HEK293 (cell line): ENCODE results near the gene RTN1.

Source experiments
- CTCF ChIA-PET: fragments of 350-600 bp; formaldehyde crosslinking; extraction: SDS; loops from one replicate; lab custom pipeline; 2021; ENCODE audit warnings: antibody characterized with exemption; lab: Yijun Ruan, JAX
- POLR2A ChIA-PET: fragments of 300-600 bp; formaldehyde crosslinking; extraction: SDS; loops from one replicate; lab custom pipeline; 2020; ENCODE audit warnings: antibody characterized with exemption, inconsistent platforms; lab: Yijun Ruan, JAX
- H3K27ac ChIP-seq: fragments of 200-500 bp; sonication (Bioruptor generic); 2 replicates; pipeline ENCODE4 v1.5.1; 2014; ENCODE audit warnings: low read depth, low read length, control low read depth, inconsistent platforms; ENCODE audit errors: extremely low read depth
- H3K36me3 ChIP-seq, 2 experiments: fragments of 200-500 bp in 1 of 2; sonication (Bioruptor generic) in 1 of 2; 1 replicate in 1 of 2; 2 replicates in 1 of 2; pipeline ENCODE4 v1.5.1; 2014 to 2017; ENCODE audit warnings: inconsistent platforms in 2 of 2, low read length in 2 of 2; ENCODE audit not compliant: control insufficient read depth in 2 of 2, insufficient read depth in 1 of 2
- H3K4me1 ChIP-seq: fragments of 200-500 bp; sonication (Bioruptor generic); 2 replicates; pipeline ENCODE4 v1.5.1; 2014; ENCODE audit warnings: mild to moderate bottlenecking, low read length, inconsistent platforms; ENCODE audit not compliant: control insufficient read depth, insufficient read depth
- H3K4me3 ChIP-seq: 2 replicates; pipeline ENCODE4 v1.5.1; 2011; ENCODE audit warnings: low read depth, mild to moderate bottlenecking, control low read depth, low read length, moderate library complexity
- H3K9me3 ChIP-seq: fragments of 200-500 bp; sonication (Bioruptor generic); 2 replicates; pipeline ENCODE4 v1.5.1; 2014; ENCODE audit warnings: low read depth, low read length, inconsistent platforms; ENCODE audit not compliant: control insufficient read depth, insufficient read depth
- FEZF1 ChIP-seq: fragments of 450-650 bp; formaldehyde crosslinking; IDR thresholded peaks from 2 replicates; pipeline ENCODE4 v1.5.1; 2016; ENCODE audit warnings: missing biosample characterization, missing genetic modification characterization
- GLIS1 ChIP-seq: fragments of 450-650 bp; formaldehyde crosslinking; IDR thresholded peaks from 2 replicates; pipeline ENCODE4 v1.5.1; 2016; ENCODE audit warnings: missing biosample characterization, missing genetic modification characterization
- KLF9 ChIP-seq: fragments of 450-650 bp; formaldehyde crosslinking; IDR thresholded peaks from 2 replicates; pipeline ENCODE4 v1.5.1; 2016; ENCODE audit warnings: missing biosample characterization, missing genetic modification characterization, low read depth
- ZBTB21 ChIP-seq: fragments of 450-650 bp; formaldehyde crosslinking; IDR thresholded peaks from 2 replicates; pipeline ENCODE4 v1.5.1; 2017; ENCODE audit warnings: missing biosample characterization, missing genetic modification characterization
- ZFHX2 ChIP-seq: fragments of 450-650 bp; formaldehyde crosslinking; conservative IDR thresholded peaks from 2 replicates; pipeline ENCODE4 v1.5.1; 2016; ENCODE audit warnings: missing biosample characterization, missing genetic modification characterization
- ZFP3 ChIP-seq: fragments of 450-650 bp; formaldehyde crosslinking; IDR thresholded peaks from 2 replicates; pipeline ENCODE4 v1.5.1; 2016; ENCODE audit warnings: low read depth, missing biosample characterization, missing genetic modification characterization
- ZFP37 ChIP-seq: fragments of 450-650 bp; formaldehyde crosslinking; IDR thresholded peaks from 2 replicates; pipeline ENCODE4 v1.5.1; 2016; ENCODE audit warnings: missing biosample characterization, missing genetic modification characterization
- ZNF10 ChIP-seq: fragments of 450-650 bp; formaldehyde crosslinking; IDR thresholded peaks from 2 replicates; pipeline ENCODE4 v1.5.1; 2017; ENCODE audit warnings: missing biosample characterization, missing genetic modification characterization
- ZNF114 ChIP-seq: fragments of 450-650 bp; formaldehyde crosslinking; IDR thresholded peaks from 2 replicates; pipeline ENCODE4 v1.5.0; 2017; ENCODE audit warnings: missing biosample characterization, missing genetic modification characterization
- ZNF132 ChIP-seq: fragments of 450-650 bp; formaldehyde crosslinking; IDR thresholded peaks from 2 replicates; pipeline ENCODE4 v1.5.1; 2017; ENCODE audit warnings: missing biosample characterization, missing genetic modification characterization, borderline replicate concordance
- ZNF133 ChIP-seq: fragments of 450-650 bp; formaldehyde crosslinking; IDR thresholded peaks from 2 replicates; pipeline ENCODE4 v1.5.1; 2016; ENCODE audit warnings: missing biosample characterization, missing genetic modification characterization
- ZNF138 ChIP-seq: fragments of 450-650 bp; formaldehyde crosslinking; IDR thresholded peaks from 2 replicates; pipeline ENCODE4 v1.5.1; 2016; ENCODE audit warnings: missing biosample characterization, missing genetic modification characterization, borderline replicate concordance
- ZNF140 ChIP-seq: fragments of 450-650 bp; formaldehyde crosslinking; IDR thresholded peaks from 2 replicates; pipeline ENCODE4 v1.5.1; 2016; ENCODE audit warnings: missing biosample characterization, missing genetic modification characterization
- ZNF174 ChIP-seq: fragments of 450-650 bp; formaldehyde crosslinking; IDR thresholded peaks from 2 replicates; pipeline ENCODE4 v1.5.0; 2017; ENCODE audit warnings: missing biosample characterization, mild to moderate bottlenecking, missing genetic modification characterization
- ZNF274 ChIP-seq, 2 experiments: fragments of 200-500 bp in 1 of 2; fragments of 450-650 bp in 1 of 2; sonication (Bioruptor generic) in 1 of 2; formaldehyde crosslinking in 1 of 2; IDR thresholded peaks; 2 replicates each; pipeline versions ENCODE4 v1.5.1 to v1.6.1; 2014 to 2016; ENCODE audit warnings: borderline replicate concordance in 1 of 2, inconsistent platforms in 1 of 2, low read length in 1 of 2, missing biosample characterization in 1 of 2, missing genetic modification characterization in 1 of 2
- ZNF394 ChIP-seq: fragments of 450-650 bp; formaldehyde crosslinking; IDR thresholded peaks from 2 replicates; pipeline ENCODE4 v1.5.1; 2016; ENCODE audit warnings: missing biosample characterization, missing genetic modification characterization, mild to moderate bottlenecking, moderate library complexity, borderline replicate concordance
- ZNF529 ChIP-seq: fragments of 450-650 bp; formaldehyde crosslinking; IDR thresholded peaks from 2 replicates; pipeline ENCODE4 v1.5.1; 2017; ENCODE audit warnings: missing genetic modification characterization, missing biosample characterization; ENCODE audit not compliant: insufficient replicate concordance
- ZNF558 ChIP-seq: fragments of 450-650 bp; formaldehyde crosslinking; IDR thresholded peaks from 2 replicates; pipeline ENCODE4 v1.5.1; 2016; ENCODE audit warnings: missing biosample characterization, missing genetic modification characterization
- ZNF621 ChIP-seq: fragments of 450-650 bp; formaldehyde crosslinking; IDR thresholded peaks from 2 replicates; pipeline ENCODE4 v1.5.1; 2017; ENCODE audit warnings: missing biosample characterization, missing genetic modification characterization
- ZNF654 ChIP-seq: fragments of 450-650 bp; formaldehyde crosslinking; IDR thresholded peaks from 2 replicates; pipeline ENCODE4 v1.5.1; 2016; ENCODE audit warnings: low read depth, missing biosample characterization, missing genetic modification characterization
- ZNF707 ChIP-seq: fragments of 450-650 bp; formaldehyde crosslinking; IDR thresholded peaks from 2 replicates; pipeline ENCODE4 v1.5.1; 2016; ENCODE audit warnings: missing biosample characterization, missing genetic modification characterization
- ZNF777 ChIP-seq: fragments of 450-650 bp; formaldehyde crosslinking; IDR thresholded peaks from 2 replicates; pipeline ENCODE4 v1.5.1; 2017; ENCODE audit warnings: missing biosample characterization, missing genetic modification characterization, borderline replicate concordance
- ZSCAN16 ChIP-seq: fragments of 450-650 bp; formaldehyde crosslinking; IDR thresholded peaks from 2 replicates; pipeline ENCODE4 v1.5.1; 2016; ENCODE audit warnings: missing biosample characterization, missing genetic modification characterization
- TF ChIP-seq, protein P1 (sequence below): fragments of 450-650 bp; formaldehyde crosslinking; IDR thresholded peaks from 2 replicates; pipeline ENCODE4; 2016; ENCODE audit warnings: missing biosample characterization, missing genetic modification characterization
- TF ChIP-seq, protein P2 (sequence below): fragments of 450-650 bp; formaldehyde crosslinking; IDR thresholded peaks from 2 replicates; pipeline ENCODE4 v1.5.1; 2017; ENCODE audit warnings: missing biosample characterization, missing genetic modification characterization
- TF ChIP-seq, protein P3 (sequence below): fragments of 450-650 bp; IDR thresholded peaks from 2 replicates; pipeline ENCODE4 v1.5.1; 2018; ENCODE audit warnings: missing biosample characterization, missing genetic modification characterization
- TF ChIP-seq, protein P4 (sequence below): fragments of 450-650 bp; formaldehyde crosslinking; IDR thresholded peaks from 2 replicates; pipeline ENCODE4 v1.5.1; 2016; ENCODE audit warnings: missing biosample characterization, missing genetic modification characterization, borderline replicate concordance
- TF ChIP-seq, protein P5 (sequence below): fragments of 450-650 bp; formaldehyde crosslinking; IDR thresholded peaks from 2 replicates; pipeline ENCODE4 v1.5.1; 2016; ENCODE audit warnings: missing biosample characterization, missing genetic modification characterization

The RTN1 gene

DNA sequence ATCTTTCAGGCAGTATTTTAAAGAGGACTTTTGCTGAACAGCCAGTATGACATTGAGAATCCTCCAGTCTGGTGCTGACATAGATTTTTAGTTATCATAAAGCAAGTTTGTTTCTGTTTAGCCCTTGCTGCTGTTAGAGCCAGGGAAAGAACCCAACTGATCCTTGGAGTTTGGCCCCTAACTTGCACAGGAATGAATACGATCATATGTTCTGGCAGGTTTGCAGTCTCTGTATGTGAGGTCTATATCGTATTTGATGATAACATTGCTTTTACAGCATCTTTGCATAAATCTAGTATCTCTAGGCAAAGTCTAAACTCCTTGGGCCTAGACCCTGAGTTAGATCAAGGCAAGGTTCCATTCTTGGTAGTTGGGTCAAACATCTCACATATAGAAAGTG lies 289.7 kb downstream of the RTN1 start:
- peaks cover 4% of the 10 kb centered on the region for H3K4me1 ChIP-seq

DNA sequence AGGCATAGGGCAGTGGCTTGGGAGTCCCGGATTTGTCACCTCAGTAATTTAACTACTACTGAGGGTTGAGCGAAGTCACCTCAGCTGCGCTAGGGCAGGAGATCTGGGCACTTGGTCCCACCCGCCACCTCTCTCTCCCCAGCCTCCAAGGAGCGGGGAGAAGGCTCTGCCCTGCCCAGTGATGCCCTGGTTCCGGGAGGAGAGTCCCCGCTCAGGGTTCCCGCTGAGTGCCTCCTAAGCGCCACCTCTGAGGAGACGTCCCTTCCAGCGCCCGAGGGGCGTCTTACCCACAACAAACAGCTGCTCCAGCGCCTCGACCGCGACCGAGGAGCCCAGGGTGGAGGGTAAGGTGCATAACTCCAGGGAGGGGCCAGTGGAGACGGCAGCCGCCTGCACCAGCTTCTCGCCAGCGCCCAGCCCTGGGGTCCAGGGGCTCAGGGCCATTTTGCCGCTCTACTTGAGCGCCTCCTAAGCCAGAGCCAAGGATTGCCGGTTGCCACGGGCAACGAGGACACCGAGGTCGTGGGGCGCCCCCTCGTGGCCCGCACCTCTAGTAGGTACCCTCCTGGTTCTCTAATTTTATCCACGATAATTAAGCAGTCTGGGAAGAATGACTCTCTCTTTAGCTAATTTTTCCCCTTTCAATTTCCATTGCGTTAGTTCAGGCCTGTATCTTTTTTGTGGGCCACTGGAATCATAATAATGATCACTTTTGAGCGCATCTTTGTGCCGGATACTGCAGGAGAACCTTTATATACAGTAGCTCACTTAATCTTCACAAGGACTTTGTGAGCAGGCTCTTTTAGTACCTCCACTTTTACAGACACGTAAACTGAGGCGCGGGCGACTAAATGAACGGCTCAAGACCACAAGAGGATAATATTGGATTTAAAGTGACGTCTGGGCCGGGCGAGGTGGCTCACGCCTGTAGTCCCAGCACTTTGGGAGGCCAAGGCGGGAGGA lies 294.0 kb downstream of the RTN1 start, which contains the start of gene CCDC175:
Gene CCDC175, minus strand, starts transcription at position 481 of the 963 bp plus-strand sequence. Its CDS starts 37 bp downstream, at position 444.
- H3K4me3 ChIP-seq: peak within 1 kb of the TSS; percentile 63
- no peaks in the 10 kb centered on the region for H3K9me3 ChIP-seq
- ChIA-PET CTCF (interaction anchor here (0.6 to 7.4 kb wide), 50 partner anchors 10 to 739 kb away, joined by 3 to 208 read pairs (median 4); no protein-coding TSS in a partner anchor), POLR2A (interaction anchor here (0.6 to 1.2 kb wide), 2 partner anchors 69 to 294 kb away, joined by 3 to 7 read pairs; partner anchors contain the start of gene RTN1)
- peak within 1 kb of the TSS; percentile 57; the same call in 1 of the 2 replicates for H3K27ac ChIP-seq
- no peaks in the 10 kb centered on the region for H3K36me3 ChIP-seq
- no peaks in the 10 kb centered on the region; the same call in 1 of the 2 replicates for H3K4me1 ChIP-seq
- TF ChIP-seq FEZF1 (tag by site-specific recombination) (no peak), KLF9 (tag by site-specific recombination) (no peak), ZNF558 (no peak), ZNF707 (tag by site-specific recombination) (no peak), ZNF132 (no peak), ZNF140 (no peak), ZNF777 (tag by site-specific recombination) (no peak), ZNF138 (no peak), ZNF114 (tag by site-specific recombination) (no peak), ZNF529 (no peak), ZNF274 (IDR thresholded peaks at IDR 0.05; ENCODE audit: low read length) (no peak), ZNF274 (tag by site-specific recombination; IDR thresholded peaks at IDR 0.05; ENCODE audit: borderline replicate concordance) (no peak), ZNF621 (no peak), ZNF174 (tag by site-specific recombination) (no peak), ZBTB21 (no peak)
- TF ChIP-seq, protein P1, sequence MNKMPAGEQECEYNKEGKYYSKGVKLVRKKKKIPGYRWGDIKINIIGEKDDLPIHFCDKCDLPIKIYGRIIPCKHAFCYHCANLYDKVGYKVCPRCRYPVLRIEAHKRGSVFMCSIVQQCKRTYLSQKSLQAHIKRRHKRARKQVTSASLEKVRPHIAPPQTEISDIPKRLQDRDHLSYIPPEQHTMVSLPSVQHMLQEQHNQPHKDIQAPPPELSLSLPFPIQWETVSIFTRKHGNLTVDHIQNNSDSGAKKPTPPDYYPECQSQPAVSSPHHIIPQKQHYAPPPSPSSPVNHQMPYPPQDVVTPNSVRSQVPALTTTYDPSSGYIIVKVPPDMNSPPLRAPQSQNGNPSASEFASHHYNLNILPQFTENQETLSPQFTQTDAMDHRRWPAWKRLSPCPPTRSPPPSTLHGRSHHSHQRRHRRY (tag by site-specific recombination): no peak
- TF ChIP-seq, protein P2, sequence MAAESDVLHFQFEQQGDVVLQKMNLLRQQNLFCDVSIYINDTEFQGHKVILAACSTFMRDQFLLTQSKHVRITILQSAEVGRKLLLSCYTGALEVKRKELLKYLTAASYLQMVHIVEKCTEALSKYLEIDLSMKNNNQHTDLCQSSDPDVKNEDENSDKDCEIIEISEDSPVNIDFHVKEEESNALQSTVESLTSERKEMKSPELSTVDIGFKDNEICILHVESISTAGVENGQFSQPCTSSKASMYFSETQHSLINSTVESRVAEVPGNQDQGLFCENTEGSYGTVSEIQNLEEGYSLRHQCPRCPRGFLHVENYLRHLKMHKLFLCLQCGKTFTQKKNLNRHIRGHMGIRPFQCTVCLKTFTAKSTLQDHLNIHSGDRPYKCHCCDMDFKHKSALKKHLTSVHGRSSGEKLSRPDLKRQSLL (tag by site-specific recombination): 0 out of 2 replicates have a peak, but pooled peaks have one; percentile 31

More for the DNA sequence above, 289.7 kb downstream of the RTN1 start:
- CTCF ChIA-PET: no interaction called here
- TF ChIP-seq ZNF133 (tag by site-specific recombination) (no peak), ZNF621 (no peak), GLIS1 (tag by site-specific recombination) (no peak), ZSCAN16 (tag by site-specific recombination) (no peak), ZFP3 (no peak), ZFHX2 (no peak), ZFP37 (tag by site-specific recombination) (no peak), ZNF394 (tag by site-specific recombination) (no peak), ZNF654 (no peak), ZNF10 (no peak)
- TF ChIP-seq, protein P3, sequence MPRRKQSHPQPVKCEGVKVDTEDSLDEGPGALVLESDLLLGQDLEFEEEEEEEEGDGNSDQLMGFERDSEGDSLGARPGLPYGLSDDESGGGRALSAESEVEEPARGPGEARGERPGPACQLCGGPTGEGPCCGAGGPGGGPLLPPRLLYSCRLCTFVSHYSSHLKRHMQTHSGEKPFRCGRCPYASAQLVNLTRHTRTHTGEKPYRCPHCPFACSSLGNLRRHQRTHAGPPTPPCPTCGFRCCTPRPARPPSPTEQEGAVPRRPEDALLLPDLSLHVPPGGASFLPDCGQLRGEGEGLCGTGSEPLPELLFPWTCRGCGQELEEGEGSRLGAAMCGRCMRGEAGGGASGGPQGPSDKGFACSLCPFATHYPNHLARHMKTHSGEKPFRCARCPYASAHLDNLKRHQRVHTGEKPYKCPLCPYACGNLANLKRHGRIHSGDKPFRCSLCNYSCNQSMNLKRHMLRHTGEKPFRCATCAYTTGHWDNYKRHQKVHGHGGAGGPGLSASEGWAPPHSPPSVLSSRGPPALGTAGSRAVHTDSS (tag by site-specific recombination): no peak
- TF ChIP-seq, protein P4, sequence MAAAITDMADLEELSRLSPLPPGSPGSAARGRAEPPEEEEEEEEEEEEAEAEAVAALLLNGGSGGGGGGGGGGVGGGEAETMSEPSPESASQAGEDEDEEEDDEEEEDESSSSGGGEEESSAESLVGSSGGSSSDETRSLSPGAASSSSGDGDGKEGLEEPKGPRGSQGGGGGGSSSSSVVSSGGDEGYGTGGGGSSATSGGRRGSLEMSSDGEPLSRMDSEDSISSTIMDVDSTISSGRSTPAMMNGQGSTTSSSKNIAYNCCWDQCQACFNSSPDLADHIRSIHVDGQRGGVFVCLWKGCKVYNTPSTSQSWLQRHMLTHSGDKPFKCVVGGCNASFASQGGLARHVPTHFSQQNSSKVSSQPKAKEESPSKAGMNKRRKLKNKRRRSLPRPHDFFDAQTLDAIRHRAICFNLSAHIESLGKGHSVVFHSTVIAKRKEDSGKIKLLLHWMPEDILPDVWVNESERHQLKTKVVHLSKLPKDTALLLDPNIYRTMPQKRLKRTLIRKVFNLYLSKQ (tag by site-specific recombination): no peak
- TF ChIP-seq, protein P5, sequence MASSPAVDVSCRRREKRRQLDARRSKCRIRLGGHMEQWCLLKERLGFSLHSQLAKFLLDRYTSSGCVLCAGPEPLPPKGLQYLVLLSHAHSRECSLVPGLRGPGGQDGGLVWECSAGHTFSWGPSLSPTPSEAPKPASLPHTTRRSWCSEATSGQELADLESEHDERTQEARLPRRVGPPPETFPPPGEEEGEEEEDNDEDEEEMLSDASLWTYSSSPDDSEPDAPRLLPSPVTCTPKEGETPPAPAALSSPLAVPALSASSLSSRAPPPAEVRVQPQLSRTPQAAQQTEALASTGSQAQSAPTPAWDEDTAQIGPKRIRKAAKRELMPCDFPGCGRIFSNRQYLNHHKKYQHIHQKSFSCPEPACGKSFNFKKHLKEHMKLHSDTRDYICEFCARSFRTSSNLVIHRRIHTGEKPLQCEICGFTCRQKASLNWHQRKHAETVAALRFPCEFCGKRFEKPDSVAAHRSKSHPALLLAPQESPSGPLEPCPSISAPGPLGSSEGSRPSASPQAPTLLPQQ (tag by site-specific recombination): no peak
- POLR2A ChIA-PET: no interaction called here
- Histone ChIP-seq H3K9me3 (no peaks in the 10 kb centered on the region), H3K4me3 (no peak overlapping the region), H3K36me3 (no peaks in the 10 kb centered on the region), H3K27ac (no peak overlapping the region)
